T47D (cell line): ENCODE results near the gene MYH10.

Experiments used
- DNase-seq, 2 experiments: peaks; one replicate each; pipeline versions ENCODE4 v3.0.0 to v3.0.0-alpha.2; 2011 to 2012; ENCODE audit warnings: low read depth in 1 of 2, low spot score in 1 of 2
- JUND ChIP-seq: IDR thresholded peaks from 2 replicates; pipeline ENCODE4 v1.6.1; 2012; ENCODE audit warnings: low read depth
- in situ Hi-C: cut with HindIII; loops from 2 replicates; pipeline ENCODE4 v1.10.0; 2016; ENCODE audit warnings: low sequenced_read_pairs, low pct_unique_long_range_greater_than_20kb

Gene MYH10

GRCh38 chr17:8514801-8515200 is 115.7 kb downstream of the MYH10 start:
- in situ Hi-C loops = no loop called here
- no peak for TF ChIP-seq JUND
- no peak for DNase-seq

- no peak for DNase-seq
- TF ChIP-seq JUND = no peak
- in situ Hi-C loops = no loop called here
Measured at GRCh38 chr17:8506145-8506544, 124.4 kb downstream of the MYH10 start.

- DNase-seq = no peak
- TF ChIP-seq JUND = no peak
- in situ Hi-C loops = no loop called here
Measured at GRCh38 chr17:8504460-8505207, 125.9 kb downstream of the MYH10 start.

- in situ Hi-C loops = no loop called here
- no peak for DNase-seq
- no peak for TF ChIP-seq JUND
Measured at GRCh38 chr17:8503807-8504206, 126.7 kb downstream of the MYH10 start.

GRCh38 chr17:8503368-8503767 is 127.2 kb downstream of the MYH10 start:
- no peak for DNase-seq
- in situ Hi-C loops = no loop called here
- TF ChIP-seq JUND = no peak

- TF ChIP-seq JUND = no peak
- DNase-seq = no peak
- in situ Hi-C loops = no loop called here
Measured at GRCh38 chr17:8502126-8502525, 128.4 kb downstream of the MYH10 start.

GRCh38 chr17:8500609-8501008 is 129.9 kb downstream of the MYH10 start:
- in situ Hi-C loops = no loop called here
- no peak for TF ChIP-seq JUND
- DNase-seq = no peak

- in situ Hi-C loops = no loop called here
- TF ChIP-seq JUND = no peak
- no peak for DNase-seq
Measured at GRCh38 chr17:8499614-8500013, 130.9 kb downstream of the MYH10 start.

- in situ Hi-C loops = no loop called here
- no peak for DNase-seq
- TF ChIP-seq JUND = no peak
Measured at GRCh38 chr17:8499171-8499570, 131.4 kb downstream of the MYH10 start.

- no peak for DNase-seq
- in situ Hi-C loops = no loop called here
- TF ChIP-seq JUND = no peak
Measured at GRCh38 chr17:8496081-8496480, 134.4 kb downstream of the MYH10 start.

GRCh38 chr17:8494506-8495111 is 135.9 kb downstream of the MYH10 start:
- TF ChIP-seq JUND = no peak
- in situ Hi-C loops = no loop called here
- no peak for DNase-seq

- TF ChIP-seq JUND = no peak
- DNase-seq = no peak
- in situ Hi-C loops = no loop called here
Measured at GRCh38 chr17:8494021-8494420, 136.5 kb downstream of the MYH10 start.

- DNase-seq = no peak
- no peak for TF ChIP-seq JUND
- in situ Hi-C loops = no loop called here
Measured at GRCh38 chr17:8492121-8492520, 138.4 kb downstream of the MYH10 start.

GRCh38 chr17:8490256-8491023 is 140.1 kb downstream of the MYH10 start:
- no peak for TF ChIP-seq JUND
- in situ Hi-C loops = no loop called here
- DNase-seq = no peak
